Panc1 (cell line): ENCODE measurements around the gene BRME1.

Experiments used
- POLR2AphosphoS5 ChIP-seq: IDR thresholded peaks from 2 replicates; pipeline ENCODE4 v1.6.1; 2012; ENCODE audit warnings: mild to moderate bottlenecking, low read depth, low read length, moderate library complexity
- SIN3A ChIP-seq: IDR thresholded peaks from 2 replicates; pipeline ENCODE4 v1.6.1; 2012; ENCODE audit warnings: low read depth, mild to moderate bottlenecking, low read length, moderate library complexity, borderline replicate concordance; ENCODE audit not compliant: insufficient read depth
- TF ChIP-seq, protein P1 (sequence below): fragments of 450-650 bp; IDR thresholded peaks from 2 replicates; pipeline ENCODE4 v1.5.1; 2017; ENCODE audit warnings: mild to moderate bottlenecking
- TF ChIP-seq, protein P2 (sequence below), 2 experiments: IDR thresholded peaks; 2 replicates each; pipeline ENCODE4 v1.6.1; 2011 to 2012; ENCODE audit warnings: low read depth in 2 of 2, control low read depth in 1 of 2, low read length in 1 of 2, mild to moderate bottlenecking in 1 of 2, moderate library complexity in 1 of 2; ENCODE audit not compliant: insufficient read depth in 1 of 2

DNA sequence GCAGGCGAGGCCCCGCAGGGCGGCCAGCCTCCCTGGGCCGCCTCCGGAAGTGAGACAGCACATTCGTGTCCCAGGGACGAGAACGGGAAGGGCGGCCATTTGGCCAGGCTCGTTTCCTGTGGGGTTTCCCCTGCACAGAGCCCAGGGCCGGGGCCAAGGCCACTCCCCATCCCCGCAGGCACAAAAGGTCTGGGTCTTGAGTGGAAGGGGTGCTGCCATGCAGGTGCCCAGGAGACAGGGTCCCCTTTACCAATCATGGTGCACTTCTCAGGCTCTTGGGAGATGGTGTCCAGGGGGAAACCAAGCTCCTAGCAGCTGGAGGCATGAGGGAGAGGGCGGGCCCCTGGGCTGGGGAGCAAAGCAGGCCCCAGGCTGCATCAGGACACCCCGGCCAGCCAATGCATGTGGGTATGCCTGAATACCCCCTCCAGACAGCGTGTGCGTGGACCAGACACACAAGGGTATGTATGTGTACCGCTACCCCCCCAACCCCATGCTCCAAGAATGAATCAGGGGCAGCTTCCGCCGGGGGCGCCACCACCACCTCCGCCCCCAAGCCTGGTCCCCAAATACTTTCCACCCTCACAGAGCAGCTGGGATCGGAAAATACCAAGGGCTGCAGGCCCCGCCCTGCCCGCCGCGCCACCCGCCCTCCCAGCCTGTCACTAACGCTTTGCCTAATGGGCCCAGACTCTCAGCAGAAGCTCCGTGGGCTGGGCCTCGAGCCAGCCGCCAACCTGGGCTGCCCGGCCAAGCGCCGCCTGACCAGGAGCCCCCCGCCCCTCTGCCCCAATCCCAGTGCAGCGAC, 66.6 kb downstream of the BRME1 start:
- TF ChIP-seq, protein P1, sequence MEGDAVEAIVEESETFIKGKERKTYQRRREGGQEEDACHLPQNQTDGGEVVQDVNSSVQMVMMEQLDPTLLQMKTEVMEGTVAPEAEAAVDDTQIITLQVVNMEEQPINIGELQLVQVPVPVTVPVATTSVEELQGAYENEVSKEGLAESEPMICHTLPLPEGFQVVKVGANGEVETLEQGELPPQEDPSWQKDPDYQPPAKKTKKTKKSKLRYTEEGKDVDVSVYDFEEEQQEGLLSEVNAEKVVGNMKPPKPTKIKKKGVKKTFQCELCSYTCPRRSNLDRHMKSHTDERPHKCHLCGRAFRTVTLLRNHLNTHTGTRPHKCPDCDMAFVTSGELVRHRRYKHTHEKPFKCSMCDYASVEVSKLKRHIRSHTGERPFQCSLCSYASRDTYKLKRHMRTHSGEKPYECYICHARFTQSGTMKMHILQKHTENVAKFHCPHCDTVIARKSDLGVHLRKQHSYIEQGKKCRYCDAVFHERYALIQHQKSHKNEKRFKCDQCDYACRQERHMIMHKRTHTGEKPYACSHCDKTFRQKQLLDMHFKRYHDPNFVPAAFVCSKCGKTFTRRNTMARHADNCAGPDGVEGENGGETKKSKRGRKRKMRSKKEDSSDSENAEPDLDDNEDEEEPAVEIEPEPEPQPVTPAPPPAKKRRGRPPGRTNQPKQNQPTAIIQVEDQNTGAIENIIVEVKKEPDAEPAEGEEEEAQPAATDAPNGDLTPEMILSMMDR, result no peak
- TF ChIP-seq, protein P2, sequence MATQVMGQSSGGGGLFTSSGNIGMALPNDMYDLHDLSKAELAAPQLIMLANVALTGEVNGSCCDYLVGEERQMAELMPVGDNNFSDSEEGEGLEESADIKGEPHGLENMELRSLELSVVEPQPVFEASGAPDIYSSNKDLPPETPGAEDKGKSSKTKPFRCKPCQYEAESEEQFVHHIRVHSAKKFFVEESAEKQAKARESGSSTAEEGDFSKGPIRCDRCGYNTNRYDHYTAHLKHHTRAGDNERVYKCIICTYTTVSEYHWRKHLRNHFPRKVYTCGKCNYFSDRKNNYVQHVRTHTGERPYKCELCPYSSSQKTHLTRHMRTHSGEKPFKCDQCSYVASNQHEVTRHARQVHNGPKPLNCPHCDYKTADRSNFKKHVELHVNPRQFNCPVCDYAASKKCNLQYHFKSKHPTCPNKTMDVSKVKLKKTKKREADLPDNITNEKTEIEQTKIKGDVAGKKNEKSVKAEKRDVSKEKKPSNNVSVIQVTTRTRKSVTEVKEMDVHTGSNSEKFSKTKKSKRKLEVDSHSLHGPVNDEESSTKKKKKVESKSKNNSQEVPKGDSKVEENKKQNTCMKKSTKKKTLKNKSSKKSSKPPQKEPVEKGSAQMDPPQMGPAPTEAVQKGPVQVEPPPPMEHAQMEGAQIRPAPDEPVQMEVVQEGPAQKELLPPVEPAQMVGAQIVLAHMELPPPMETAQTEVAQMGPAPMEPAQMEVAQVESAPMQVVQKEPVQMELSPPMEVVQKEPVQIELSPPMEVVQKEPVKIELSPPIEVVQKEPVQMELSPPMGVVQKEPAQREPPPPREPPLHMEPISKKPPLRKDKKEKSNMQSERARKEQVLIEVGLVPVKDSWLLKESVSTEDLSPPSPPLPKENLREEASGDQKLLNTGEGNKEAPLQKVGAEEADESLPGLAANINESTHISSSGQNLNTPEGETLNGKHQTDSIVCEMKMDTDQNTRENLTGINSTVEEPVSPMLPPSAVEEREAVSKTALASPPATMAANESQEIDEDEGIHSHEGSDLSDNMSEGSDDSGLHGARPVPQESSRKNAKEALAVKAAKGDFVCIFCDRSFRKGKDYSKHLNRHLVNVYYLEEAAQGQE (IDR thresholded peaks at IDR 0.05; ENCODE audit: insufficient read depth in 1 of 2, low read depth in 2 of 2, low read length in 1 of 2), result no peak
- TF ChIP-seq POLR2AphosphoS5 (peak; percentile 11; the same call in 1 of the 2 replicates), SIN3A (no peak)
